Naive thymus-derived CD4-positive, alpha-beta T cell (primary cell): ENCODE data around the gene CNTN5. TPM values are rescaled to one million over a fixed set of nuclear protein-coding genes. Genes with fewer than 3 reads are reported as not detected.

Experiments used
- ATAC-seq: fragments of 150-1000 bp; cut with Tn5 transposase; 2 replicates; pipeline ENCODE4 v1.10.0; 2021; ENCODE audit warnings: mild to moderate bottlenecking, moderate library complexity
- CTCF ChIA-PET: fragments of 350-600 bp; sonication (Branson Sonifier 250); formaldehyde crosslinking; loops from one replicate; lab custom pipeline; 2021; ENCODE audit warnings: antibody characterized with exemption; lab: Charles Lee
- POLR2A ChIA-PET: fragments of 350-600 bp; sonication (Branson Sonifier 250); formaldehyde crosslinking; loops from one replicate; lab custom pipeline; 2021; ENCODE audit warnings: antibody characterized with exemption, inconsistent platforms; lab: Charles Lee
- DNase-seq, 9 donors: peaks; one replicate each; pipeline versions ENCODE4 v3.0.0 to v3.0.0-alpha.2; 2020 to 2022; ENCODE audit warnings: mixed read lengths in 1 of 9
- H3K27ac ChIP-seq: one replicate; pipeline ENCODE4 v1.7.0; 2013; ENCODE audit warnings: mild to moderate bottlenecking, low read depth, low read length, moderate library complexity
- H3K27me3 ChIP-seq, 2 donors: one replicate each; pipeline ENCODE4 v1.7.0; 2013; ENCODE audit warnings: low read length in 2 of 2, mild to moderate bottlenecking in 2 of 2, moderate library complexity in 2 of 2; ENCODE audit not compliant: control insufficient read depth in 2 of 2, insufficient read depth in 2 of 2
- H3K36me3 ChIP-seq, 3 experiments: 1 replicate in 2 of 3; 2 replicates in 1 of 3; pipeline ENCODE4 v1.7.0; 2013; ENCODE audit warnings: low read length in 3 of 3, mild to moderate bottlenecking in 3 of 3, moderate library complexity in 1 of 3; ENCODE audit not compliant: insufficient read depth in 3 of 3, control insufficient read depth in 2 of 3
- H3K4me1 ChIP-seq, 2 donors: one replicate each; pipeline ENCODE4 v1.7.0; 2013; ENCODE audit warnings: low read length in 2 of 2, mild to moderate bottlenecking in 2 of 2, moderate library complexity in 1 of 2; ENCODE audit not compliant: control insufficient read depth in 2 of 2, insufficient read depth in 2 of 2
- H3K4me3 ChIP-seq: 2 replicates; pipeline ENCODE4 v1.7.0; 2013; ENCODE audit warnings: mild to moderate bottlenecking, low read length
- H3K9me3 ChIP-seq, 3 experiments: 1 replicate in 2 of 3; 2 replicates in 1 of 3; pipeline ENCODE4 v1.7.0; 2013; ENCODE audit warnings: low read length in 3 of 3; ENCODE audit not compliant: control insufficient read depth in 2 of 3
- H3K27ac Mint-ChIP-seq, 9 donors: one replicate each; pipeline ENCODE4 v1.8.0; 2020 to 2022; ENCODE audit warnings: mixed read lengths in 9 of 9, mild to moderate bottlenecking in 8 of 9, moderate library complexity in 5 of 9, inconsistent platforms in 2 of 9
- H3K27me3 Mint-ChIP-seq, 5 donors: one replicate each; pipeline ENCODE4 v1.8.0; 2021 to 2022; ENCODE audit warnings: mixed read lengths in 5 of 5, mild to moderate bottlenecking in 1 of 5
- H3K36me3 Mint-ChIP-seq, 5 donors: one replicate each; pipeline ENCODE4 v1.8.0; 2020 to 2022; ENCODE audit warnings: mixed read lengths in 5 of 5, mild to moderate bottlenecking in 3 of 5, inconsistent platforms in 1 of 5
- H3K4me1 Mint-ChIP-seq, 7 donors: one replicate each; pipeline ENCODE4 v1.8.0; 2020 to 2022; ENCODE audit warnings: mixed read lengths in 7 of 7, mild to moderate bottlenecking in 3 of 7, inconsistent platforms in 1 of 7
- H3K4me3 Mint-ChIP-seq, 10 donors: one replicate each; pipeline ENCODE4 v1.8.0; 2020 to 2022; ENCODE audit warnings: mild to moderate bottlenecking in 10 of 10, mixed read lengths in 10 of 10, moderate library complexity in 6 of 10, inconsistent platforms in 2 of 10
- H3K9me3 Mint-ChIP-seq, 11 donors: one replicate each; pipeline ENCODE4 v1.8.0; 2020 to 2022; ENCODE audit warnings: mixed read lengths in 11 of 11, mild to moderate bottlenecking in 4 of 11, inconsistent platforms in 1 of 11, moderate library complexity in 1 of 11
- intact Hi-C, 2 donors: fragments of 100-400 bp; cut with micrococcal nuclease; formaldehyde crosslinking; loops; one replicate each; pipeline ENCODE4 v1.15.1; 2023
- polyA plus RNA-seq, 2 donors: library from polyadenylated mRNA; unstranded; fragments of 300-500 nt; fragmentation: Illumina TruSeq; gene quantifications; one replicate each; pipeline ENCODE4 v1.2.3, GENCODE V29; 2021
- total RNA-seq, 6 experiments: library from RNA in 5 of 6; stranded (reverse) in 5 of 6; gene quantifications; 1 replicate in 5 of 6; 2 replicates in 1 of 6; pipeline ENCODE4 v1.2.3 and lab custom pipeline; 2021 to 2026

CNTN5 gene
- total and polyA plus RNA-seq, 7 experiments from 2014 or later = not detected

DNA sequence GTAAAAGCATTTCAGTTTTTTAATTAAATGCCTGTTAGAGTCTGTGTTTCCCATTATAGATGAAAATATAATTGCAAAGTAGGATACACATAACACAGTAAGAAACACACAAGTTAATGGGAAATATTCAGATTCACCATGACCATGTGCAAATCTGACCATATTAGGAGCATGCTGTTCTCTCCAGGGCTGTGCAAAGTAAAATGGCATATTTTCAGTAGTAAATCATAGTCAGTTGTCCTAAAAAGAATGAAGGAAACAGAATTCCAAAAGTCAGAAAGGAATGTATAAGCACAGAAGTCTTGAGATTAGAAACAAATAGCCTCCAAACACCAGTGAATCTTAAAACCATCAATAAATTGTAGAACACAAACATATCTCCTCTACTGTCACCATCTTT, 44.4 kb downstream of the CNTN5 start:
- no peaks in the 10 kb centered on the region for H3K27me3 Mint-ChIP-seq

DNA sequence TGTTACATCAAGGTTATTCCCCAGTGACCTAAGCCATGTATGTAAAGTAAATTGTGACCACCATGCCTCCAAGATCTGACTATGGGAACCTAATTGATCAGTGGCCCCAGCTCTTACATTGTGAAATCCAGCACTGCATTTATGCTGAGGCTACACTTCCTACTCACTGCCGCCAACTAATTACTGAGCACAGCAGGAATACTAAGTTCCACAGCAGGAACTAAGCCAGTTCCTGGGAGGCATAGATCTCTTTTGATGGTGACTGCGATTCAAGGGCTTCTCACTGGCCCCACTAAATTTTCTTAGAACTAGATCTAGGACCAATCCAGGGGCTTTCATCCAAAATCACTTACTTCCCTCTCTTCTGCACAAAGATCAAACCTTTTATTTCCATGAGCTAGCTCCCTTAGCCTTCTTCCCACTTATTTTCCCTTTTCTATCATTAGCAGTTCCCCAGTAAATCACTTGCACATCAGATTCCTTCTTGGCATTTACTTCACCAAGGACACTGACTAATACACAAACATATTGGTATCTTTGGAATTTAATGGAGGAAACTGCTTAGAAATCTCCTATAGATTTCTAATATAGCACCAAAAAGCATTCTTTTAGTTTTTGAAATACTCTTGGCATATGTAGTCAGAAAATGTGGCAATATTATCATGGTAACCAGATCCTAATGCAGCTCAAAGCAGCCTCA, 46.0 kb downstream of the CNTN5 start:
- ChIA-PET POLR2A (no interaction called here), CTCF (no interaction called here)
- H3K27ac Mint-ChIP-seq = no peak overlapping the region
- H3K4me1 Mint-ChIP-seq = peaks cover 4 to 16% (median 6%) of the 10 kb centered on the region in 7 donors
- Histone ChIP-seq H3K36me3 (no peaks in the 10 kb centered on the region), H3K9me3 (no peaks in the 10 kb centered on the region), H3K4me1 (peaks cover 0 to 2% of the 10 kb centered on the region in 2 donors), H3K27ac (no peak overlapping the region), H3K4me3 (no peak overlapping the region), H3K27me3 (no peaks in the 10 kb centered on the region)
- intact Hi-C loops = no loop called here
- H3K27me3 Mint-ChIP-seq = no peaks in the 10 kb centered on the region
- peaks cover 0 to 6% (median 0%) of the 10 kb centered on the region in 11 donors for H3K9me3 Mint-ChIP-seq
- DNase-seq (no peak), ATAC-seq (no peak)
- H3K4me3 Mint-ChIP-seq = no peak overlapping the region
- H3K36me3 Mint-ChIP-seq = no peaks in the 10 kb centered on the region

More for the DNA sequence above, 44.4 kb downstream of the CNTN5 start:
- CTCF ChIA-PET = no interaction called here
- H3K9me3 Mint-ChIP-seq = peaks cover 0 to 6% (median 2%) of the 10 kb centered on the region in 11 donors
- no peak overlapping the region for H3K4me3 Mint-ChIP-seq
- intact Hi-C loops = no loop called here
- Histone ChIP-seq H3K36me3 (no peaks in the 10 kb centered on the region), H3K4me3 (no peak overlapping the region), H3K9me3 (no peaks in the 10 kb centered on the region), H3K27ac (no peak overlapping the region), H3K27me3 (no peaks in the 10 kb centered on the region), H3K4me1 (peaks cover 0 to 2% of the 10 kb centered on the region in 2 donors)
- no peaks in the 10 kb centered on the region for H3K36me3 Mint-ChIP-seq
- no peak overlapping the region for H3K27ac Mint-ChIP-seq
- POLR2A ChIA-PET = no interaction called here
- ATAC-seq = no peak
- no peak for DNase-seq
- peaks cover 3 to 8% (median 4%) of the 10 kb centered on the region in 7 donors for H3K4me1 Mint-ChIP-seq

DNA sequence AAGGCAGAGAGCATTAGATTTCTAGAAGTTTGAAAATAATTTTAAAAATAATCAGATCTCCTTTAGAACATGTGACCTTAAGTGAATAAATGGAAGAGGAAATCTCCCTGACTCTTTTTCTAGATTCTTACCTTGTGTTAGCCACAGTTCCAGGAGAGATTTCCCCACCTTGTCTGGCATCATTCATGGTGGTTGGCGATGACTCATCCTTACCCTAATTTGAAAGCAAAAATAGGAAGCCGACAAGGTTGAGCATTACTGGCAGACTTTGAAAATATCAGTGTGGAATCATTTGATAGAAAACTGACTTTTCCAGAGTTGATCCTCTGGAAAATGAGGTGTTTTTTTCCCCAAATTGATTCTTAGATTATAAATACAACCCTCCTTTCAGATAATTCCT, 48.1 kb downstream of the CNTN5 start:
- no peaks in the 10 kb centered on the region for H3K36me3 ChIP-seq
- no peaks in the 10 kb centered on the region for H3K9me3 ChIP-seq
- Mint-ChIP-seq H3K27me3 (no peaks in the 10 kb centered on the region), H3K4me3 (no peak overlapping the region), H3K36me3 (no peaks in the 10 kb centered on the region), H3K4me1 (peaks cover 4 to 16% (median 6%) of the 10 kb centered on the region in 7 donors), H3K27ac (no peak overlapping the region), H3K9me3 (peaks cover 0 to 5% (median 0%) of the 10 kb centered on the region in 11 donors)
- peaks cover 0 to 2% of the 10 kb centered on the region in 2 donors for H3K4me1 ChIP-seq
- DNase-seq (no peak), ATAC-seq (no peak)
- intact Hi-C loops = no loop called here
- no peak overlapping the region for H3K27ac ChIP-seq
- ChIA-PET POLR2A (no interaction called here), CTCF (no interaction called here)
- H3K4me3 ChIP-seq = no peak overlapping the region
- no peaks in the 10 kb centered on the region for H3K27me3 ChIP-seq

DNA sequence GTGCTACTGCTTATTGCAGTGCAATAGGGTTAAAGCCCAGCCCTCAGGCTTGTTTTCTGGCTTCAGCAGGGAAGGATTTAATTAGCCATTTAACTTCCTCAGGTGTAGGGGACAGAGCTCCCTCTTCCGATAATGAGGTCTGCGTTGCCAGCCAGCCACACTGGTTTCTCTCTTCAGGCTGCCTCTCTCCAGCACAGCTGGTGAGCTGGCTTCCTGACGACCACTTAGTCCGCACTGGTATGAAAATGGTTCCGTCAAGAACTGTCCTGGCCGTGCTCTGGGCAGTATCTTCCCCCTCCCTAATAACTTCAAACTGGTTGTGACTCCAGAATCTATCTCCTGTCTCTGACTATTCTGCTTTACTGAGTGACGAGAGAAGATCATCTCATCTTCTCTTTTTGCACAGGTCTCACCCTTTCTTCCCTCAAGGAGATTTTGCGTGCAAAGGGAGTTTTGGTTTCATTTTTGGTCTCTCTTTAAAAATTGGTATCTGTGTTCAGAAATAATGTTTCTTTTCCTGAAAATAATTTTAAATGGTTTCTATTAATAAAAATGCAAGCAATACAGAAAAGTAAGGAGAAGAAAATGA, 49.2 kb downstream of the CNTN5 start:
- Mint-ChIP-seq H3K27me3 (no peaks in the 10 kb centered on the region), H3K36me3 (no peaks in the 10 kb centered on the region), H3K4me1 (peaks cover 4 to 16% (median 6%) of the 10 kb centered on the region in 7 donors), H3K9me3 (peaks cover 0 to 5% (median 0%) of the 10 kb centered on the region in 11 donors), H3K4me3 (peak overlapping the region in 9 of 10 donors; percentile 21 to 85 (median 63)), H3K27ac (peak overlapping the region in 1 of 9 donors; percentile 39)
- Histone ChIP-seq H3K27ac (no peak overlapping the region), H3K36me3 (no peaks in the 10 kb centered on the region), H3K4me3 (no peak overlapping the region), H3K9me3 (no peaks in the 10 kb centered on the region), H3K27me3 (no peaks in the 10 kb centered on the region), H3K4me1 (peaks cover 0 to 2% of the 10 kb centered on the region in 2 donors)
- ChIA-PET CTCF (no interaction called here), POLR2A (interaction anchor here (0.7 kb wide), 1 partner anchor 51 kb away, joined by 3 read pairs; no protein-coding TSS in a partner anchor)
- intact Hi-C loops = no loop called here
- DNase-seq = no peak
- ATAC-seq = no peak

DNA sequence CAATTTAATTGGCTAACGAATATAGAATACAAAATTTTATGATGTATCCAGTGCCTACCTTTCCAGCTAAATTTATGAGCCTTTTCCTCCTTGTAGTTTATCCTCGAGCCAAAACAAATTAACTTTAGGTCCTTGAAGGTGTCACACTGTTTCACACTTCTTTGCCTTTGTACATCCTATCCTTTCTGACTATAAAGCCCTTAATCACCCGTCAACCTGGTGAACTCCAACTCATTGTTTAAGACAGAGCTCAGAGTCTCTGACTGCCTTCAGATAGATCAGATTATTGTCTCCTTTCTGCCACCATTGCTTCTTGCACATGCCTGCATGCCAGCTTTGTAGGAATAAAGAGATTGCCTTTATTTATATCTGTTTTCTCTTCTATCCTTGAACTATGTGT, 58.8 kb downstream of the CNTN5 start:
- Mint-ChIP-seq H3K36me3 (no peaks in the 10 kb centered on the region), H3K4me1 (no peaks in the 10 kb centered on the region), H3K27ac (no peak overlapping the region), H3K27me3 (no peaks in the 10 kb centered on the region), H3K4me3 (no peak overlapping the region), H3K9me3 (peaks cover 0 to 10% (median 0%) of the 10 kb centered on the region in 11 donors)
- ATAC-seq = no peak
- intact Hi-C loops = no loop called here
- ChIA-PET POLR2A (no interaction called here), CTCF (no interaction called here)
- Histone ChIP-seq H3K4me1 (no peaks in the 10 kb centered on the region), H3K4me3 (no peak overlapping the region), H3K27ac (no peak overlapping the region), H3K36me3 (no peaks in the 10 kb centered on the region), H3K9me3 (no peaks in the 10 kb centered on the region), H3K27me3 (no peaks in the 10 kb centered on the region)
- no peak for DNase-seq

DNA sequence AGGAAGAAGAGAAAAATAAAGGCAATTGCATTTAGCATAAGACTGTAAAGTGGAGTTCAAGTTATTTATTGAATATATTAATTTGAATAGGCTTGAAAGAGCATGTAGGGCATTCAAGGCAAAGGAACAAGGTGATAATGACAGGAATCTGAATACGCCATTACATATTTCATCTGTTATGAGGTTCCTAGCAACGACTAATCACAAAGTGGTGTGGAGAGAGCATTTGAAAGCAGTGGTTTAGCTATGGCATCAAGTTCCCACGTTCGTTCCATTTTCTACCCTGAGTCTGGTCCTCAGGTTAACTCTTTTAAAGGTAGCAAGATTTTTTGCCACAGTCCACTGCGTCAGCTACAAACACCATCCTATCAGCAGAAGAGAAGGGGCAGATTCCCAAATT, 59.4 kb downstream of the CNTN5 start:
- no peak overlapping the region for H3K27ac Mint-ChIP-seq
- no peaks in the 10 kb centered on the region for H3K27me3 ChIP-seq
- no peak for ATAC-seq
- no peak for DNase-seq
- no peak overlapping the region for H3K27ac ChIP-seq
- H3K4me3 ChIP-seq = no peak overlapping the region
- H3K4me1 Mint-ChIP-seq = no peaks in the 10 kb centered on the region
- ChIA-PET POLR2A (no interaction called here), CTCF (no interaction called here)
- intact Hi-C loops = no loop called here
- H3K4me3 Mint-ChIP-seq = no peak overlapping the region
- H3K36me3 ChIP-seq = no peaks in the 10 kb centered on the region
- H3K36me3 Mint-ChIP-seq = no peaks in the 10 kb centered on the region
- H3K27me3 Mint-ChIP-seq = no peaks in the 10 kb centered on the region
- H3K9me3 Mint-ChIP-seq = peaks cover 0 to 10% (median 0%) of the 10 kb centered on the region in 11 donors
- no peaks in the 10 kb centered on the region for H3K4me1 ChIP-seq
- no peaks in the 10 kb centered on the region for H3K9me3 ChIP-seq

DNA sequence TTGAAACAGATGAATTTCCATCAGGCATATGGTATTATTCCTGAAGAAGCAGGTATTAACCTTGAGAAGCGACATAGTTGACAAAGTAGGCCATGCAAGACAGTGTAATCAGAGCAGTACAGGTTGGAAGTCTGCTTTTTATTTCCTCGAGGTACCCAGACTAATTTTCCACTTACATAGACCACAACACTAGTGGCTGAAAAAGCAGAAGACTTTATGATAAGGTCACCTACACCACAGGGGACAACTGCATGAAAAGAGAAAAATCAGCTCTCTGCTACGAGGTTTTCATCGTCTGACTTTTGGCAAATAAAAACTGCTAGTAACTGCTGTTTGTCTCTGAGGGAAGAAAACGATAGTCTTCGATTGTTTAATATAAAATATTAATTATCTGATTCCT, 77.5 kb downstream of the CNTN5 start:
- no peaks in the 10 kb centered on the region for H3K36me3 ChIP-seq
- no peaks in the 10 kb centered on the region for H3K9me3 ChIP-seq
- no peak for ATAC-seq
- Mint-ChIP-seq H3K27me3 (no peaks in the 10 kb centered on the region), H3K4me3 (no peak overlapping the region), H3K36me3 (no peaks in the 10 kb centered on the region), H3K4me1 (no peaks in the 10 kb centered on the region), H3K9me3 (peaks cover 0 to 14% (median 5%) of the 10 kb centered on the region in 11 donors), H3K27ac (no peak overlapping the region)
- intact Hi-C loops = no loop called here
- H3K4me1 ChIP-seq = no peaks in the 10 kb centered on the region
- H3K4me3 ChIP-seq = no peak overlapping the region
- H3K27me3 ChIP-seq = no peaks in the 10 kb centered on the region
- ChIA-PET POLR2A (no interaction called here), CTCF (no interaction called here)
- no peak for DNase-seq
- H3K27ac ChIP-seq = no peak overlapping the region
